Glutamatergic neuron (in vitro differentiated cells): Measurements from ENCODE around the gene EHD2. TPM values are rescaled to one million over a fixed set of nuclear protein-coding genes. Genes with fewer than 3 reads are reported as not detected.
A peak's percentile ranks its signal among the peaks of the same experiment; 100 is the strongest.

Experiments used
- DNase-seq: peaks from one replicate; pipeline ENCODE4 v3.0.0; 2022
- H3K27ac Mint-ChIP-seq: one replicate; pipeline ENCODE4 v1.8.0; 2020; ENCODE audit warnings: mild to moderate bottlenecking, mixed read lengths, inconsistent platforms; ENCODE audit not compliant: unreplicated experiment
- H3K27me3 Mint-ChIP-seq: one replicate; pipeline ENCODE4 v1.8.0; 2020; ENCODE audit warnings: mild to moderate bottlenecking, moderate library complexity, mixed read lengths, inconsistent platforms; ENCODE audit not compliant: unreplicated experiment
- H3K36me3 Mint-ChIP-seq: one replicate; pipeline ENCODE4 v1.8.0; 2020; ENCODE audit warnings: mild to moderate bottlenecking, mixed read lengths, inconsistent platforms; ENCODE audit not compliant: unreplicated experiment
- H3K4me1 Mint-ChIP-seq: one replicate; pipeline ENCODE4 v1.8.0; 2020; ENCODE audit warnings: mild to moderate bottlenecking, low read depth, mixed read lengths, inconsistent platforms; ENCODE audit not compliant: unreplicated experiment
- H3K4me3 Mint-ChIP-seq: one replicate; pipeline ENCODE4 v1.8.0; 2020; ENCODE audit warnings: mild to moderate bottlenecking, mixed read lengths, inconsistent platforms; ENCODE audit not compliant: unreplicated experiment
- H3K9me3 Mint-ChIP-seq: one replicate; pipeline ENCODE4 v1.8.0; 2020; ENCODE audit warnings: mild to moderate bottlenecking, moderate library complexity, mixed read lengths, inconsistent platforms; ENCODE audit not compliant: unreplicated experiment
- total RNA-seq: library from RNA; stranded (reverse); fragmentation: NEBNext Ultra II Directional; extraction: Animal tissue kit (Norgen Biotek cat#: 25700); gene quantifications from one replicate; pipeline ENCODE4 v1.2.1, GENCODE V29; 2021; ENCODE audit not compliant: unreplicated experiment
- TF ChIP-seq, protein P1 (sequence below): fragments of 200-600 bp; sonication (generic); IDR thresholded peaks from one replicate; pipeline ENCODE4 v1.5.0; 2021; ENCODE audit not compliant: partially characterized antibody, unreplicated experiment

Gene EHD2
- total RNA-seq, 1 donor from 2014 or later, result 7.6 TPM

DNA sequence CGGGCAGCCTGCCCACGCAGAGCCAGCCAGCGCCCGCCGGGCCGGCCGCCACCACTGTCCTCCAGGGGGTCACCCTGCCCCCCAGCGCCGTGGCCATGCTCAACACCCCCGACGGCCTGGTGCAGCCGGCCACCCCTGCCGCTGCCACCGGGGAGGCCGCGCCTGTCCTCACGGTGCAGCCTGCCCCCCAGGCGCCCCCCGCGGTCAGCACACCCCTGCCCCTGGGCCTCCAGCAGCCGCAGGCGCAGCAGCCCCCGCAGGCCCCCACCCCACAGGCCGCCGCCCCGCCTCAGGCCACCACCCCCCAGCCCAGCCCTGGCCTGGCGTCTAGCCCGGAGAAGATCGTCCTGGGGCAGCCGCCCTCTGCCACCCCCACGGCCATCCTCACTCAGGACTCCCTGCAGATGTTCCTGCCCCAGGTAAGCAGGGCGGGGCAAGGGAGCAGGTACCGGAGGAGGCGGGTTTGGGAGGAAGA is 32.3 kb upstream of the EHD2 start:
- no peaks in the 10 kb centered on the region for H3K36me3 Mint-ChIP-seq
- TF ChIP-seq, protein P1, sequence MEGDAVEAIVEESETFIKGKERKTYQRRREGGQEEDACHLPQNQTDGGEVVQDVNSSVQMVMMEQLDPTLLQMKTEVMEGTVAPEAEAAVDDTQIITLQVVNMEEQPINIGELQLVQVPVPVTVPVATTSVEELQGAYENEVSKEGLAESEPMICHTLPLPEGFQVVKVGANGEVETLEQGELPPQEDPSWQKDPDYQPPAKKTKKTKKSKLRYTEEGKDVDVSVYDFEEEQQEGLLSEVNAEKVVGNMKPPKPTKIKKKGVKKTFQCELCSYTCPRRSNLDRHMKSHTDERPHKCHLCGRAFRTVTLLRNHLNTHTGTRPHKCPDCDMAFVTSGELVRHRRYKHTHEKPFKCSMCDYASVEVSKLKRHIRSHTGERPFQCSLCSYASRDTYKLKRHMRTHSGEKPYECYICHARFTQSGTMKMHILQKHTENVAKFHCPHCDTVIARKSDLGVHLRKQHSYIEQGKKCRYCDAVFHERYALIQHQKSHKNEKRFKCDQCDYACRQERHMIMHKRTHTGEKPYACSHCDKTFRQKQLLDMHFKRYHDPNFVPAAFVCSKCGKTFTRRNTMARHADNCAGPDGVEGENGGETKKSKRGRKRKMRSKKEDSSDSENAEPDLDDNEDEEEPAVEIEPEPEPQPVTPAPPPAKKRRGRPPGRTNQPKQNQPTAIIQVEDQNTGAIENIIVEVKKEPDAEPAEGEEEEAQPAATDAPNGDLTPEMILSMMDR, result no peak
- H3K27ac Mint-ChIP-seq, result no peak overlapping the region
- H3K9me3 Mint-ChIP-seq, result peaks cover 13% of the 10 kb centered on the region
- DNase-seq, result peak; percentile 18
- H3K4me1 Mint-ChIP-seq, result peaks cover 27% of the 10 kb centered on the region
- H3K4me3 Mint-ChIP-seq, result no peak overlapping the region
- H3K27me3 Mint-ChIP-seq, result peaks cover 13% of the 10 kb centered on the region

DNA sequence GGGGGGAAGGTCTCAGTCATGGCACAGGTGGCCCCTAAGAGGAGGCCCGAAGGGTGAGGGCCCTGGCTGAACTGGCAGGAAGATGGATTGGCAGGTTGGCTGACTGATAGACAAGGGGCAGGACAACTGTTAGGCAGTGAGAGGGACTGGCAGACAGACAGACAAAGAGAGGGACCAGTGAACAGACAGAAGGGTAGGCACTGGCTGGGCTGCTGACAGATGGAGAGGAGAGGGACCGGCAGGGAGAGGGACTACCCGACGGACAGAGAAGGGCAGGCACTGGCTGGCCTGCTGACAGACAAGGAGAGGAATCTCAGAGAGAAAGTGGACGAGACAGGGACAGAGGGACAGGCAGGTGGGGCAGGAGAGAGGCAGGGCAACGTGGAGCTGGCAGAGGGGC is 31.8 kb upstream of the EHD2 start:
- Mint-ChIP-seq H3K9me3 (peaks cover 13% of the 10 kb centered on the region), H3K4me1 (peaks cover 27% of the 10 kb centered on the region), H3K36me3 (no peaks in the 10 kb centered on the region), H3K4me3 (peak overlapping the region; percentile 76), H3K27me3 (peaks cover 13% of the 10 kb centered on the region), H3K27ac (peak overlapping the region; percentile 95)
- TF ChIP-seq, protein P1, result no peak
- peak; percentile 20 for DNase-seq

DNA sequence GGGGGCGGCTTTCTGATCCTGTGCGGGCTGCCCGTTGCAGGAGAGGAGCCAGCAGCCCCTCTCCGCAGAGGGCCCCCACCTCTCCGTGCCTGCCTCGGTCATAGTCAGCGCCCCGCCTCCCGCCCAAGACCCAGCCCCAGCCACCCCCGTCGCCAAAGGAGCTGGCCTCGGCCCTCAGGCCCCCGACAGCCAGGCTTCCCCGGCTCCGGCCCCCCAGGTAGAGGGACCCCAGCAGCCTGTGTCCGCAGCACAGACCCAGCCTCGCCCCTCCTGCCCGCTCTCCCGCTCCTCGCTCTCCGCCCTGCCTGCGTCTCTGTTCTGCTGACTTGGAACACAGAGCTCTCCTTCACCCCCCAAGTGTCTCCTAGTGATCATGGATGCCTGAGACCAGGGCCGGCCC is 31.3 kb upstream of the EHD2 start:
- DNase-seq, result no peak
- Mint-ChIP-seq H3K4me1 (peaks cover 21% of the 10 kb centered on the region), H3K27ac (peak overlapping the region; percentile 48), H3K27me3 (peaks cover 13% of the 10 kb centered on the region), H3K36me3 (no peaks in the 10 kb centered on the region), H3K4me3 (no peak overlapping the region), H3K9me3 (peaks cover 13% of the 10 kb centered on the region)
- TF ChIP-seq, protein P1, result no peak

DNA sequence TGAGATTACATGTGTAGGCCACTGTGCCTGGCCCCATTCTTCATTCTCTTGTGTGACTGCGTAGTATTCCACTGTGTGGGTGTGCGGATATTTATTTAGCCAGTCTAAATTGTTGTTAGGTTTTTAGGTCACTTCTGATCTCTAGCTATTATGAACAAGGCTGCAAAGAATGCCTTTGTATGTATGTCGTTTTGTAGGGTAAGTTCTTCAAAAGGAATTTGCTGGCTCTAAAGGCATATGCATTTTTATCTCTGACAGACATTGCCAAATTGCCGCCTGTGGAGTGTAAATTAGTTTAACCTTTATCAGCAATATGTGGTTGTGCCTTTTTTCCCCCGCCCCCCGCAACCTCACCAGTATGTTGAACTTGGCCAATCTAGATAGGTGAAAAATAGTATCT is 30.3 kb upstream of the EHD2 start:
- peaks cover 13% of the 10 kb centered on the region for H3K9me3 Mint-ChIP-seq
- TF ChIP-seq, protein P1, result no peak
- H3K4me3 Mint-ChIP-seq, result peak overlapping the region; percentile 18
- peaks cover 18% of the 10 kb centered on the region for H3K4me1 Mint-ChIP-seq
- H3K27me3 Mint-ChIP-seq, result peaks cover 13% of the 10 kb centered on the region
- no peak for DNase-seq
- peak overlapping the region; percentile 36 for H3K27ac Mint-ChIP-seq
- no peaks in the 10 kb centered on the region for H3K36me3 Mint-ChIP-seq

DNA sequence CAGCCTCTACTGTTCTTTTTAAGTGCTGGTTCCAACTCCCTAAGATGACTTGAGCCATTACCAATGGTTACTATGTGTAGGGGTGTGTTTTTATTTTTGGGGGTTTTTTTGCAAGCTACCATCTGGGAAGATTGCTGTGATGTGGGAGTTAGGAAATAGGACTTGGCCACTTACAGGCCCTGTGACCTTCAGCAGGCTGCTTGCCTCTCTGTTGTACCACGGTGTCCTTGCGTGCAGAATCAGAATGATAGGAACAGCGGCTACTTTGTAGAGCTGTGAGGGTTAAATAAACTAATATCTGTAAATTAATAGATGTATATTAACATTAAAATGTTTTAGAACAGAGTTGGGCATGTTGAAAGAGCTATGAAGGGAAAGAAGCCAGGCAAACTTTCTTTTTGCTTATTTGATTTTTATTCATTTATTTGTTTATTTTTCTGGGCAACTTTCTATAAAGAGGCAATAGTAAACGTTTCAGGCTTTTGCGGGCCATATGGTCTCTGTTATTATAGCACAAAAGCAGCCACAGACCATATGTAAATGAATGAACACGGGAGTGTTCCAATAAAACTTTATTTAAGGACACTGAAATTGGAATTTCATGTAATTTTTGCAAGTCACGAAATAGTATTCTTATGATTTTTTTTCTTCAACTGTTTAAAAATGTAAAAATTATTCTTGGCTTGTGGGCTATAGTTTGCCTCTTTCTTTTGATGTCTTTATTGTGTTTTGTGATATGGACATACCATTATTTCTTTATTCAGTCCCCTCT is 26.4 kb upstream of the EHD2 start:
- H3K4me3 Mint-ChIP-seq, result no peak overlapping the region
- peaks cover 9% of the 10 kb centered on the region for H3K9me3 Mint-ChIP-seq
- peaks cover 10% of the 10 kb centered on the region for H3K27me3 Mint-ChIP-seq
- TF ChIP-seq, protein P1, result no peak
- H3K27ac Mint-ChIP-seq, result no peak overlapping the region
- DNase-seq, result no peak
- no peaks in the 10 kb centered on the region for H3K36me3 Mint-ChIP-seq
- peaks cover 14% of the 10 kb centered on the region for H3K4me1 Mint-ChIP-seq
